PC-3 (cell line): ENCODE results near the gene AGAP1.

ENCODE experiments used
- CTCF ChIP-seq: fragments of 300-600 bp; sonication (generic); conservative IDR thresholded peaks from 2 replicates; pipeline ENCODE4 v1.5.1; 2017; ENCODE audit warnings: antibody characterized with exemption, low read depth, mild to moderate bottlenecking, low read length
- EZH2 ChIP-seq: fragments of 300-600 bp; sonication (generic); IDR thresholded peaks from one replicate; pipeline ENCODE4 v1.6.1; 2017; ENCODE audit warnings: antibody characterized with exemption, mild to moderate bottlenecking, low read length; ENCODE audit not compliant: unreplicated experiment

GRCh38 chr2:235534678-235535422 is 41.0 kb downstream of the AGAP1 start:
- TF ChIP-seq CTCF (no peak), EZH2 (no peak)
